SH-SY5Y (cell line): ENCODE measurements around the gene PMIS2.

Experiments
- GATA2 ChIP-seq: IDR thresholded peaks from 2 replicates; pipeline ENCODE4 v1.6.1; 2011; ENCODE audit warnings: mild to moderate bottlenecking, low read depth, low read length
- GATA3 ChIP-seq: IDR thresholded peaks from 2 replicates; pipeline ENCODE4 v1.6.1; 2011; ENCODE audit warnings: low read depth, mild to moderate bottlenecking, low read length, moderate library complexity

GRCh38 chr19:35612559-35613321 lies 26.8 kb downstream of the PMIS2 start, which contains the start of gene HAUS5:
- TF ChIP-seq GATA2 (no peak), GATA3 (no peak)
